Measurements from ENCODE around the gene SLC2A1. TPM values are rescaled to one million over a fixed set of nuclear protein-coding genes. Genes with fewer than 3 reads are reported as not detected.

SLC2A1 gene
- total RNA-seq, 2 experiments from 2014 or later, result 105 to 114 TPM

GRCh38 chr1:42889264-42889663, 69.4 kb downstream of the SLC2A1 start:
- no peak overlapping the region for H3K27ac Mint-ChIP-seq

GRCh38 chr1:42888013-42888633, 70.5 kb downstream of the SLC2A1 start:
- no peak overlapping the region for H3K27ac Mint-ChIP-seq
- no peaks in the 10 kb centered on the region for H3K36me3 Mint-ChIP-seq
- H3K4me1 Mint-ChIP-seq, result no peaks in the 10 kb centered on the region
- no peaks in the 10 kb centered on the region for H3K9me3 Mint-ChIP-seq
- H3K27me3 Mint-ChIP-seq, result no peaks in the 10 kb centered on the region
- no peak overlapping the region for H3K4me3 Mint-ChIP-seq
- DNase-seq, result no peak

More at GRCh38 chr1:42889264-42889663, 69.4 kb downstream of the SLC2A1 start:
- DNase-seq, result no peak
- no peak overlapping the region for H3K4me3 Mint-ChIP-seq
- no peaks in the 10 kb centered on the region for H3K36me3 Mint-ChIP-seq
- no peaks in the 10 kb centered on the region for H3K9me3 Mint-ChIP-seq
- no peaks in the 10 kb centered on the region for H3K4me1 Mint-ChIP-seq
- H3K27me3 Mint-ChIP-seq, result no peaks in the 10 kb centered on the region

GRCh38 chr1:42887366-42887765, 71.3 kb downstream of the SLC2A1 start:
- H3K27ac Mint-ChIP-seq, result no peak overlapping the region
- H3K27me3 Mint-ChIP-seq, result no peaks in the 10 kb centered on the region
- no peaks in the 10 kb centered on the region for H3K36me3 Mint-ChIP-seq
- no peaks in the 10 kb centered on the region for H3K4me1 Mint-ChIP-seq
- no peak for DNase-seq
- H3K9me3 Mint-ChIP-seq, result no peaks in the 10 kb centered on the region
- H3K4me3 Mint-ChIP-seq, result no peak overlapping the region

GRCh38 chr1:42886800-42887199, 71.9 kb downstream of the SLC2A1 start:
- Mint-ChIP-seq H3K9me3 (no peaks in the 10 kb centered on the region), H3K27ac (no peak overlapping the region), H3K36me3 (no peaks in the 10 kb centered on the region), H3K4me1 (no peaks in the 10 kb centered on the region), H3K27me3 (no peaks in the 10 kb centered on the region), H3K4me3 (no peak overlapping the region)
- no peak for DNase-seq

- Mint-ChIP-seq H3K9me3 (no peaks in the 10 kb centered on the region), H3K27me3 (no peaks in the 10 kb centered on the region), H3K4me3 (no peak overlapping the region), H3K27ac (no peak overlapping the region), H3K36me3 (no peaks in the 10 kb centered on the region), H3K4me1 (no peaks in the 10 kb centered on the region)
- no peak for DNase-seq
Observed at GRCh38 chr1:42886046-42886739, 72.5 kb downstream of the SLC2A1 start.

- no peak overlapping the region for H3K4me3 Mint-ChIP-seq
- no peaks in the 10 kb centered on the region for H3K4me1 Mint-ChIP-seq
- no peaks in the 10 kb centered on the region for H3K9me3 Mint-ChIP-seq
- no peaks in the 10 kb centered on the region for H3K36me3 Mint-ChIP-seq
- no peak for DNase-seq
- H3K27ac Mint-ChIP-seq, result no peak overlapping the region
- peaks cover 4% of the 10 kb centered on the region for H3K27me3 Mint-ChIP-seq
Observed at GRCh38 chr1:42880384-42880783, 78.3 kb downstream of the SLC2A1 start.

- Mint-ChIP-seq H3K27me3 (peaks cover 4% of the 10 kb centered on the region), H3K4me3 (no peak overlapping the region), H3K36me3 (no peaks in the 10 kb centered on the region), H3K9me3 (peaks cover 11% of the 10 kb centered on the region), H3K27ac (no peak overlapping the region), H3K4me1 (peaks cover 4% of the 10 kb centered on the region)
- no peak for DNase-seq
Observed at GRCh38 chr1:42877380-42877779, 81.3 kb downstream of the SLC2A1 start.

GRCh38 chr1:42876009-42876408, 82.7 kb downstream of the SLC2A1 start:
- Mint-ChIP-seq H3K27ac (no peak overlapping the region), H3K4me1 (peaks cover 4% of the 10 kb centered on the region)

More at GRCh38 chr1:42876009-42876408, 82.7 kb downstream of the SLC2A1 start:
- DNase-seq, result no peak
- Mint-ChIP-seq H3K4me3 (no peak overlapping the region), H3K9me3 (peaks cover 11% of the 10 kb centered on the region), H3K36me3 (no peaks in the 10 kb centered on the region), H3K27me3 (peaks cover 4% of the 10 kb centered on the region)

Other genes with a start within 250 kb of the SLC2A1 start
- not detected for gene CLDN19, start 218.6 kb downstream of the SLC2A1 start, total RNA-seq
- 10 to 100 TPM; 24.1 to 27.8 TPM for gene P3H1, start 191.8 kb downstream of the SLC2A1 start, total RNA-seq
- gene C1orf50, start 191.6 kb downstream of the SLC2A1 start, total RNA-seq, result 1 to 10 TPM; 6.9 to 7.2 TPM
- under 1 TPM; 0.06 to 0.32 TPM for gene TMEM269, start 173.9 kb downstream of the SLC2A1 start, total RNA-seq
- 1 to 10 TPM; 3.1 to 3.2 TPM for gene ERMAP, start 141.7 kb downstream of the SLC2A1 start, total RNA-seq
- 10 to 100 TPM; 11.8 to 13.7 TPM for gene SVBP, start 141.5 kb downstream of the SLC2A1 start, total RNA-seq
- gene ZNF691, start 112.3 kb downstream of the SLC2A1 start, total RNA-seq, result 10 to 100 TPM in 1 of 2 experiments, 1 to 10 TPM in 1; 8.7 to 10.0 TPM
- gene EBNA1BP2, start 213.4 kb upstream of the SLC2A1 start, total RNA-seq, result 100 to 1,000 TPM; 164 to 167 TPM
- under 1 TPM; 0.32 to 0.35 TPM for gene CFAP57, start 213.5 kb upstream of the SLC2A1 start, total RNA-seq

All from activated naive CD8-positive, alpha-beta T cell treated with anti-CD3 and anti-CD28 coated beads for 36 hours (primary cell).